SK-N-SH (cell line): ENCODE measurements around the gene AFF1.

Source experiments
- FOXM1 ChIP-seq: IDR thresholded peaks from 2 replicates; pipeline ENCODE4 v1.4.0; 2012; ENCODE audit warnings: low read depth, mild to moderate bottlenecking
- TF ChIP-seq, protein P1 (sequence below): fragments of 200-600 bp; sonication (generic); IDR thresholded peaks from 2 replicates; pipeline ENCODE4 v1.6.1; 2017; ENCODE audit warnings: antibody characterized with exemption, mild to moderate bottlenecking, moderate library complexity

DNA sequence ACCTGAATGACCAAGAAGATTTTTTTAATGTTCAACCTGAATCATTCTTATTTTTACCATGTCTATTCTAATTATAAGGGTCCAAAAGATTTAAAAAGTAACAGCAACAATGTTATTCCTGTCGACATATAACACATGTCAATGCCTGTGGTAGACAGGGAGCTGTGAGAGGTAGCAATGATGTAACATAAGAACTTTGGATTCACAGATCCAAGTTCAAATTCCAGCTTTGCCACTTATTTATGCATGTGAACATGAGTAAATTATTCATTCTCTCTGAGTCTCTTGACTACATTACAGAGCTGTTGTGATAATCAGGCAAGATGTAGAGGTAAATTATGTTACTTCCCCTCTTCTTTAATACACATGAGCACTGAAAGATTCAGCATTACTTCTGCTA, 231.1 kb downstream of the AFF1 start:
- TF ChIP-seq, protein P1, sequence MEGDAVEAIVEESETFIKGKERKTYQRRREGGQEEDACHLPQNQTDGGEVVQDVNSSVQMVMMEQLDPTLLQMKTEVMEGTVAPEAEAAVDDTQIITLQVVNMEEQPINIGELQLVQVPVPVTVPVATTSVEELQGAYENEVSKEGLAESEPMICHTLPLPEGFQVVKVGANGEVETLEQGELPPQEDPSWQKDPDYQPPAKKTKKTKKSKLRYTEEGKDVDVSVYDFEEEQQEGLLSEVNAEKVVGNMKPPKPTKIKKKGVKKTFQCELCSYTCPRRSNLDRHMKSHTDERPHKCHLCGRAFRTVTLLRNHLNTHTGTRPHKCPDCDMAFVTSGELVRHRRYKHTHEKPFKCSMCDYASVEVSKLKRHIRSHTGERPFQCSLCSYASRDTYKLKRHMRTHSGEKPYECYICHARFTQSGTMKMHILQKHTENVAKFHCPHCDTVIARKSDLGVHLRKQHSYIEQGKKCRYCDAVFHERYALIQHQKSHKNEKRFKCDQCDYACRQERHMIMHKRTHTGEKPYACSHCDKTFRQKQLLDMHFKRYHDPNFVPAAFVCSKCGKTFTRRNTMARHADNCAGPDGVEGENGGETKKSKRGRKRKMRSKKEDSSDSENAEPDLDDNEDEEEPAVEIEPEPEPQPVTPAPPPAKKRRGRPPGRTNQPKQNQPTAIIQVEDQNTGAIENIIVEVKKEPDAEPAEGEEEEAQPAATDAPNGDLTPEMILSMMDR, result no peak
- no peak for TF ChIP-seq FOXM1
